ENCODE results near the gene TMEM219.
"Not testable (repeated sequence)": the region's sequence is repeated elsewhere in the genome, so short reads cannot be mapped to it uniquely, and the experiment has no call there.

The TMEM219 gene

GRCh38 chr16:29951625-29952365 lies 10.1 kb upstream of the TMEM219 start:
- DNase-seq: no peak

- no peak for DNase-seq
Measured at GRCh38 chr16:29958756-29959155, 3.1 kb upstream of the TMEM219 start.

GRCh38 chr16:29959293-29959692 lies 2.6 kb upstream of the TMEM219 start:
- no peak for DNase-seq

GRCh38 chr16:29959821-29960220 lies 2.1 kb upstream of the TMEM219 start:
- not testable (repeated sequence) for DNase-seq

GRCh38 chr16:29961127-29961478 lies 776 bp upstream of the TMEM219 start:
- DNase-seq: no peak

- peak; percentile 34 for DNase-seq
Measured at GRCh38 chr16:29962344-29962994, 590 bp downstream of the TMEM219 start.

- DNase-seq: no peak
Measured at GRCh38 chr16:29963021-29963743, 1.3 kb downstream of the TMEM219 start.

- no peak for DNase-seq
Measured at GRCh38 chr16:29968205-29968604, 6.3 kb downstream of the TMEM219 start.

- DNase-seq: no peak
Measured at GRCh38 chr16:29971304-29971703, 9.4 kb downstream of the TMEM219 start.

GRCh38 chr16:29972500-29972899 lies 10.6 kb downstream of the TMEM219 start:
- DNase-seq: no peak

- DNase-seq: no peak
Measured at GRCh38 chr16:29972992-29973383, 11.1 kb downstream of the TMEM219 start.

GRCh38 chr16:29973384-29974246 lies 11.7 kb downstream of the TMEM219 start, which contains the start of gene TAOK2:
TAOK2 (plus strand) TSS chr16:29973868; CDS start chr16:29977773, 3,905 bp downstream.
- DNase-seq: peak; percentile 100

- peak; percentile 31 for DNase-seq
Measured at GRCh38 chr16:29974291-29975133, 12.6 kb downstream of the TMEM219 start.

GRCh38 chr16:29975134-29975538 lies 13.3 kb downstream of the TMEM219 start:
- DNase-seq: no peak

GRCh38 chr16:29975811-29976511 lies 14.1 kb downstream of the TMEM219 start:
- no peak for DNase-seq

GRCh38 chr16:29977063-29977825 lies 15.4 kb downstream of the TMEM219 start:
- DNase-seq: no peak

GRCh38 chr16:29978081-29978480 lies 16.2 kb downstream of the TMEM219 start:
- no peak for DNase-seq

- DNase-seq: no peak
Measured at GRCh38 chr16:29978564-29979270, 16.8 kb downstream of the TMEM219 start.

GRCh38 chr16:29982560-29983419 lies 20.9 kb downstream of the TMEM219 start:
- DNase-seq: no peak
